Suprapubic skin (tissue), 3 donors: ENCODE measurements around the gene SPDYE4.

Experiments used
- CTCF ChIP-seq, 2 donors: fragments of 200-600 bp in 1 of 2; fragments of 450-650 bp in 1 of 2; sonication (generic) in 1 of 2; IDR thresholded peaks; one replicate each; pipeline ENCODE4 v1.5.1; 2016 to 2019; ENCODE audit warnings: antibody characterized with exemption in 2 of 2, mild to moderate bottlenecking in 1 of 2, moderate library complexity in 1 of 2
- POLR2A ChIP-seq, 2 donors: fragments of 450-650 bp; IDR thresholded peaks; one replicate each; pipeline ENCODE4 v1.6.1; 2017; ENCODE audit warnings: antibody characterized with exemption in 2 of 2, mild to moderate bottlenecking in 2 of 2, moderate library complexity in 2 of 2

GRCh38 chr17:8709006-8709405, 49.3 kb downstream of the SPDYE4 start:
- TF ChIP-seq POLR2A (IDR thresholded peaks at IDR 0.05) = no peak
- no peak for TF ChIP-seq CTCF (IDR thresholded peaks at IDR 0.05)
